ENCODE data around the gene MDM1. TPM values are rescaled to one million over a fixed set of nuclear protein-coding genes. Genes with fewer than 3 reads are reported as not detected.

The MDM1 gene
- polyA plus RNA-seq, 1 experiment = 13.5 TPM

GRCh38 chr12:68269779-68270178 is 62.4 kb downstream of the MDM1 start:
- POLR2A ChIA-PET = no interaction called here
- CTCF ChIA-PET = interaction anchor here (0.6 kb wide), 1 partner anchor 11 kb away, joined by 3 read pairs; no protein-coding TSS in a partner anchor

GRCh38 chr12:68268967-68269366 is 63.2 kb downstream of the MDM1 start:
- no peak overlapping the region for H3K4me3 ChIP-seq (ENCODE audit: low read depth, low read length)
- H3K9me3 ChIP-seq (ENCODE audit: control insufficient read depth, insufficient read depth, low read length) = no peaks in the 10 kb centered on the region
- H3K27ac ChIP-seq (ENCODE audit: low read depth, low read length) = no peak overlapping the region
- no peaks in the 10 kb centered on the region for H3K27me3 ChIP-seq (ENCODE audit: control insufficient read depth, insufficient read depth, low read length)
- CTCF ChIA-PET = interaction anchor here (0.6 kb wide), 1 partner anchor 11 kb away, joined by 3 read pairs; no protein-coding TSS in a partner anchor
- no peak for DNase-seq (ENCODE audit: low read depth, low spot score)
- POLR2A ChIA-PET = no interaction called here
- TF ChIP-seq, protein P1, sequence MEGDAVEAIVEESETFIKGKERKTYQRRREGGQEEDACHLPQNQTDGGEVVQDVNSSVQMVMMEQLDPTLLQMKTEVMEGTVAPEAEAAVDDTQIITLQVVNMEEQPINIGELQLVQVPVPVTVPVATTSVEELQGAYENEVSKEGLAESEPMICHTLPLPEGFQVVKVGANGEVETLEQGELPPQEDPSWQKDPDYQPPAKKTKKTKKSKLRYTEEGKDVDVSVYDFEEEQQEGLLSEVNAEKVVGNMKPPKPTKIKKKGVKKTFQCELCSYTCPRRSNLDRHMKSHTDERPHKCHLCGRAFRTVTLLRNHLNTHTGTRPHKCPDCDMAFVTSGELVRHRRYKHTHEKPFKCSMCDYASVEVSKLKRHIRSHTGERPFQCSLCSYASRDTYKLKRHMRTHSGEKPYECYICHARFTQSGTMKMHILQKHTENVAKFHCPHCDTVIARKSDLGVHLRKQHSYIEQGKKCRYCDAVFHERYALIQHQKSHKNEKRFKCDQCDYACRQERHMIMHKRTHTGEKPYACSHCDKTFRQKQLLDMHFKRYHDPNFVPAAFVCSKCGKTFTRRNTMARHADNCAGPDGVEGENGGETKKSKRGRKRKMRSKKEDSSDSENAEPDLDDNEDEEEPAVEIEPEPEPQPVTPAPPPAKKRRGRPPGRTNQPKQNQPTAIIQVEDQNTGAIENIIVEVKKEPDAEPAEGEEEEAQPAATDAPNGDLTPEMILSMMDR (IDR thresholded peaks at IDR 0.05; ENCODE audit: low read depth, low read length) = no peak

More at GRCh38 chr12:68269779-68270178, 62.4 kb downstream of the MDM1 start:
- Histone ChIP-seq H3K27ac (ENCODE audit: low read depth, low read length) (no peak overlapping the region), H3K4me3 (ENCODE audit: low read depth, low read length) (no peak overlapping the region), H3K27me3 (ENCODE audit: control insufficient read depth, insufficient read depth, low read length) (no peaks in the 10 kb centered on the region), H3K9me3 (ENCODE audit: control insufficient read depth, insufficient read depth, low read length) (no peaks in the 10 kb centered on the region)
- no peak for DNase-seq (ENCODE audit: low read depth, low spot score)
- TF ChIP-seq, protein P1 (IDR thresholded peaks at IDR 0.05; ENCODE audit: low read depth, low read length) = no peak

DNA sequence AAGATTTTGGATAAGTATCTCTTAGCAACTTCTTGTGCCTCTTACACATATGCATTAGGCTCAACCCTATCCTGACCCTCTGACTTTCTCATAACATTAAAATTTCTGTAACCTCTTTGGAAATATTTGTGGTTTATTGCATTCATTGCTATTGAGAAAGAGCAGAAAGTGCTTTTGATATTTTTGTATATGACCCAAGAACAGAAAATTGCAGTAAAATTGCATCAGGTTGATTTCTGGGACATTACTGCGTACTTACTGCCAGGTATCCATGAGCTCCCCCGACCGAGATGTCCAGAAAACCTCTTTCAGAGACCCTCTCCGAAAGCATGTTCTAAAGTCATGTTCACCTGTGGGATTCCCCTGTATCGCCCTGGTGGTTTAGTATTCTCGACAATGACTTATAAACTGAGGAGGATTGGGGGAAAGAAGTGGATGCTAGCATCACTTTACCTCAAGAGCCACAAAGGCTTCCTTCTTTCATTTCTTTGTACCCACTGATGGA is 64.2 kb downstream of the MDM1 start:
- peak; percentile 54 for DNase-seq (ENCODE audit: low read depth, low spot score)
- CTCF ChIA-PET = no interaction called here
- Histone ChIP-seq H3K9me3 (ENCODE audit: control insufficient read depth, insufficient read depth, low read length) (no peaks in the 10 kb centered on the region), H3K27me3 (ENCODE audit: control insufficient read depth, insufficient read depth, low read length) (no peaks in the 10 kb centered on the region), H3K4me3 (ENCODE audit: low read depth, low read length) (no peak overlapping the region), H3K27ac (ENCODE audit: low read depth, low read length) (peak overlapping the region; percentile 69)
- TF ChIP-seq, protein P1 (IDR thresholded peaks at IDR 0.05; ENCODE audit: low read depth, low read length) = no peak
- POLR2A ChIA-PET = no interaction called here

- Histone ChIP-seq H3K4me3 (ENCODE audit: low read depth, low read length) (no peak overlapping the region), H3K27me3 (ENCODE audit: control insufficient read depth, insufficient read depth, low read length) (no peaks in the 10 kb centered on the region), H3K27ac (ENCODE audit: low read depth, low read length) (peak overlapping the region; percentile 32), H3K9me3 (ENCODE audit: control insufficient read depth, insufficient read depth, low read length) (no peaks in the 10 kb centered on the region)
- DNase-seq (ENCODE audit: low read depth, low spot score) = no peak
- TF ChIP-seq, protein P1 (IDR thresholded peaks at IDR 0.05; ENCODE audit: low read depth, low read length) = no peak
- ChIA-PET CTCF (interaction anchor here (0.7 to 1.7 kb wide), 2 partner anchors 41 to 82 kb away, joined by 3 to 5 read pairs; no protein-coding TSS in a partner anchor), POLR2A (no interaction called here)
These were observed 67.3 kb downstream of the MDM1 start for GRCh38 chr12:68264857-68265256.

- no peak for DNase-seq (ENCODE audit: low read depth, low spot score)
- Histone ChIP-seq H3K27me3 (ENCODE audit: control insufficient read depth, insufficient read depth, low read length) (no peaks in the 10 kb centered on the region), H3K4me3 (ENCODE audit: low read depth, low read length) (no peak overlapping the region), H3K9me3 (ENCODE audit: control insufficient read depth, insufficient read depth, low read length) (no peaks in the 10 kb centered on the region), H3K27ac (ENCODE audit: low read depth, low read length) (peak overlapping the region; percentile 31)
- ChIA-PET POLR2A (no interaction called here), CTCF (interaction anchor here (1.7 kb wide), 1 partner anchor 41 kb away, joined by 5 read pairs; no protein-coding TSS in a partner anchor)
- TF ChIP-seq, protein P1 (IDR thresholded peaks at IDR 0.05; ENCODE audit: low read depth, low read length) = no peak
These were observed 67.9 kb downstream of the MDM1 start for GRCh38 chr12:68264158-68264855.
